ENCODE measurements around the gene MYMK.
A peak's percentile ranks its signal among the peaks of the same experiment; 100 is the strongest.

Gene MYMK

GRCh38 chr9:133533857-133534256 is 9.1 kb upstream of the MYMK start:
- no peak for DNase-seq

GRCh38 chr9:133532937-133533668 is 8.3 kb upstream of the MYMK start:
- DNase-seq: peak in 3 of 4 experiments; percentile 44 to 70 (median 54)

- DNase-seq: no peak
Measured at GRCh38 chr9:133531293-133531692, 6.5 kb upstream of the MYMK start.

- no peak for DNase-seq
Measured at GRCh38 chr9:133529874-133530273, 5.1 kb upstream of the MYMK start.

GRCh38 chr9:133529457-133529856 is 4.7 kb upstream of the MYMK start:
- DNase-seq: no peak

- DNase-seq: no peak
Measured at GRCh38 chr9:133528876-133529241, 4.1 kb upstream of the MYMK start.

GRCh38 chr9:133528001-133528875 is 3.5 kb upstream of the MYMK start:
- DNase-seq: no peak

GRCh38 chr9:133527444-133527920 is 2.7 kb upstream of the MYMK start:
- DNase-seq: no peak

- DNase-seq: peak in 1 of 4 experiments; percentile 16
Measured at GRCh38 chr9:133526721-133527321, 2.1 kb upstream of the MYMK start.

GRCh38 chr9:133525677-133526076 is 918 bp upstream of the MYMK start:
- DNase-seq: no peak

- no peak for DNase-seq
Measured at GRCh38 chr9:133524146-133524545, 613 bp downstream of the MYMK start.

- no peak for DNase-seq
Measured at GRCh38 chr9:133523106-133523505, 1.7 kb downstream of the MYMK start.

GRCh38 chr9:133522073-133522910 is 2.5 kb downstream of the MYMK start:
- no peak for DNase-seq

- DNase-seq: no peak
Measured at GRCh38 chr9:133521122-133522072, 3.4 kb downstream of the MYMK start.

- no peak for DNase-seq
Measured at GRCh38 chr9:133520121-133520835, 4.5 kb downstream of the MYMK start.

GRCh38 chr9:133519693-133520092 is 5.1 kb downstream of the MYMK start:
- no peak for DNase-seq

- DNase-seq: no peak
Measured at GRCh38 chr9:133518706-133519449, 5.9 kb downstream of the MYMK start.

GRCh38 chr9:133518200-133518599 is 6.6 kb downstream of the MYMK start:
- DNase-seq: no peak

GRCh38 chr9:133517711-133518110 is 7.0 kb downstream of the MYMK start:
- DNase-seq: no peak

GRCh38 chr9:133516961-133517350 is 7.8 kb downstream of the MYMK start:
- no peak for DNase-seq

Measured in activated naive CD4-positive, alpha-beta T cell (primary cell).